ENCODE measurements around the gene SCN10A.

SCN10A gene

DNA sequence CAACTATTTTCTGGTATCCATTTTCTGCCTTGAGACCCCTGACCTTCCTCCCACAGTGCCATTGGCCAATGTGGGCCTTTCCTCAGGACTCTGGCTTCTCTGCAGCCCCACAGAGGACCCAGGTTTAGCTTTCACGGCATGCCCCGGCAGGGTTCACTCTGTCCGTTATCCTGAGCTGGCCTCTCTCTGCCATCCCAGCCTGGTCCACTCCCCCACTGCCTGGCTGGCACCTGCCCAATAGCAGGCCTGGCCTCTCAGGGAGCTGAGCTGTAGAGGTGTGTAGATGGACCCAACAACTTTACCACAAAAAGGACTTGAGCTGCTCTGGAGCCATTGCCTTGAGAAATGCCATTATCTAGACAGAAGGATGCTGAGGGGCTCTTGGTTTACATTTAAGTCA is 57.5 kb downstream of the SCN10A start:
- no peak for TF ChIP-seq CTCF (IDR thresholded peaks at IDR 0.05; ENCODE audit: control extremely low read depth, extremely low read depth, low read depth, missing control alignments)
- ChIA-PET POLR2A (no interaction called here), CTCF (interaction anchor here (1.0 kb wide), 1 partner anchor 80 kb away, joined by 3 read pairs; no protein-coding TSS in a partner anchor)
- DNase-seq (ENCODE audit: extremely low spot score) = no peak

- CTCF ChIA-PET = no interaction called here
- TF ChIP-seq CTCF (IDR thresholded peaks at IDR 0.05; ENCODE audit: control extremely low read depth, extremely low read depth, low read depth, missing control alignments) = no peak
- POLR2A ChIA-PET = no interaction called here
- no peak for DNase-seq (ENCODE audit: extremely low spot score)
Measured at GRCh38 chr3:38757721-38758120, 58.3 kb downstream of the SCN10A start.

DNA sequence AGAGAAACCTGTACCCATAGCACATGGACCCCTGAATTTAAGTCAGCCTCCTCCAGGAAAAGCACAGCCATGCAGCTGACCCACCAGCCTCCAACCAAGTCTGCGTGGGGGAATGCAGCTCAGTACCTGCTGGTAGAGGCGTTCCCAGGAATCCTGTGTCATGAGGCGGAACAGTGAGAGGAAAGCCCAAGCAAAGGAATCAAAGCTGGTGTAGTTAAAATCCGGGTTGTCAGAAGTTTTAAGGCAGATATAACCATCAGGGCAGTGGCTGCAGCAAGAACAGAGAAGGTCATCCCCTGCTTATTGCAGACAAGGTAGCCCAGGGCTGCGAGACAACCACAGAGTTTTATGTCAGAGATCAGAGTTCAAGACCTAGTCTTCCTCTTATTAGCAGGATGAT is 59.1 kb downstream of the SCN10A start:
- POLR2A ChIA-PET = no interaction called here
- DNase-seq (ENCODE audit: extremely low spot score) = no peak
- TF ChIP-seq CTCF (IDR thresholded peaks at IDR 0.05; ENCODE audit: control extremely low read depth, extremely low read depth, low read depth, missing control alignments) = no peak
- CTCF ChIA-PET = no interaction called here

- TF ChIP-seq CTCF (IDR thresholded peaks at IDR 0.05; ENCODE audit: control extremely low read depth, extremely low read depth, low read depth, missing control alignments) = no peak
- CTCF ChIA-PET = no interaction called here
- no peak for DNase-seq (ENCODE audit: extremely low spot score)
- POLR2A ChIA-PET = no interaction called here
Measured at GRCh38 chr3:38755130-38755529, 60.9 kb downstream of the SCN10A start.

DNA sequence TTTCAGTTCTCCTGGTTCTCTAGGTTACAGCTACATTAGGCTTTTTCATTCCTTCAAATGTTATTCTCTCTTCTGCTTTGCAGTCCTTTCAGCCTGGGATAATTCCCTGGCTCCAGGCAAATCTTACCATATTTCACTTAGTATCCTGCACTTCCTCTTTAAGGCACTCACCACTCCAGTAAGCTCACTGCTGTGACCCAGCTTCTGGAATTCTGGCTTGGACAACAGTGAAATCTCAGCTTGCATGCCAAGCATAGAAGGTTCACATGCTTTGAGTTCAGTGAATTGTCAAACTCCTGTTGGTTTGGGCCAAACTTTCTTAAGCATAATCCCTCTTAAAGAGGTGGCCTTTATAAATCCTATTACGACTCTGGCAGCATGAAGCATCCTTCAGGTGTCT is 69.4 kb downstream of the SCN10A start:
- ChIA-PET POLR2A (no interaction called here), CTCF (interaction anchor here (1.7 kb wide), 1 partner anchor 8 kb away, joined by 4 read pairs; no protein-coding TSS in a partner anchor)
- TF ChIP-seq CTCF (IDR thresholded peaks at IDR 0.05; ENCODE audit: control extremely low read depth, extremely low read depth, low read depth, missing control alignments) = no peak
- no peak for DNase-seq (ENCODE audit: extremely low spot score)

GRCh38 chr3:38743043-38743442 is 73.0 kb downstream of the SCN10A start:
- CTCF ChIA-PET = no interaction called here
- POLR2A ChIA-PET = no interaction called here
- TF ChIP-seq CTCF (IDR thresholded peaks at IDR 0.05; ENCODE audit: control extremely low read depth, extremely low read depth, low read depth, missing control alignments) = no peak
- DNase-seq (ENCODE audit: extremely low spot score) = no peak

- ChIA-PET CTCF (interaction anchor here (1.0 kb wide), 1 partner anchor 40 kb away, joined by 3 read pairs; no protein-coding TSS in a partner anchor), POLR2A (no interaction called here)
- no peak for DNase-seq (ENCODE audit: extremely low spot score)
- no peak for TF ChIP-seq CTCF (IDR thresholded peaks at IDR 0.05; ENCODE audit: control extremely low read depth, extremely low read depth, low read depth, missing control alignments)
Measured at GRCh38 chr3:38742550-38742949, 73.5 kb downstream of the SCN10A start.

Data from GM10248 (cell line).